ENCODE measurements around the gene SAP25. TPM values are rescaled to one million over a fixed set of nuclear protein-coding genes. Genes with fewer than 3 reads are reported as not detected.
"Not testable (repeated sequence)": the region's sequence is repeated elsewhere in the genome, so short reads cannot be mapped to it uniquely, and the experiment has no call there.

SAP25 gene
- total RNA-seq, 1 donor from 2014 or later, result not detected

- H3K4me1 ChIP-seq (ENCODE audit: control insufficient read depth in 3 of 3, insufficient read depth in 3 of 3, low read length in 3 of 3), result peaks cover 30 to 36% (median 33%) of the 10 kb centered on the region in 3 donors
- H3K9ac ChIP-seq (ENCODE audit: low read depth in 1 of 3, low read length in 3 of 3); H3K4me3 ChIP-seq (ENCODE audit: low read length in 3 of 3); H3K9me3 ChIP-seq (ENCODE audit: control insufficient read depth in 3 of 3, low read length in 3 of 3); H3K27me3 ChIP-seq (ENCODE audit: control insufficient read depth in 3 of 3, insufficient read depth in 3 of 3, low read length in 3 of 3): not testable (repeated sequence)
- H3K27ac ChIP-seq (ENCODE audit: low read depth, low read length), result peak overlapping the region; percentile 76
- peaks cover 9 to 16% (median 12%) of the 10 kb centered on the region in 3 donors for H3K36me3 ChIP-seq (ENCODE audit: control insufficient read depth in 3 of 3, insufficient read depth in 3 of 3, low read length in 3 of 3)
These were observed 25.3 kb downstream of the SAP25 start for GRCh38 chr7:100548446-100548845.

GRCh38 chr7:100547872-100548271 is 25.8 kb downstream of the SAP25 start:
- H3K4me1 ChIP-seq (ENCODE audit: control insufficient read depth in 3 of 3, insufficient read depth in 3 of 3, low read length in 3 of 3), result peaks cover 30 to 36% (median 33%) of the 10 kb centered on the region in 3 donors
- peak overlapping the region; percentile 76 for H3K27ac ChIP-seq (ENCODE audit: low read depth, low read length)
- no peaks in the 10 kb centered on the region for H3K27me3 ChIP-seq (ENCODE audit: control insufficient read depth in 3 of 3, insufficient read depth in 3 of 3, low read length in 3 of 3)
- no peak overlapping the region for H3K4me3 ChIP-seq (ENCODE audit: low read length in 3 of 3)
- no peak overlapping the region for H3K9ac ChIP-seq (ENCODE audit: low read depth in 1 of 3, low read length in 3 of 3)
- peaks cover 7 to 14% (median 7%) of the 10 kb centered on the region in 3 donors for H3K36me3 ChIP-seq (ENCODE audit: control insufficient read depth in 3 of 3, insufficient read depth in 3 of 3, low read length in 3 of 3)
- no peaks in the 10 kb centered on the region for H3K9me3 ChIP-seq (ENCODE audit: control insufficient read depth in 3 of 3, low read length in 3 of 3)

GRCh38 chr7:100546926-100547800 is 26.5 kb downstream of the SAP25 start:
- H3K9me3 ChIP-seq (ENCODE audit: control insufficient read depth in 3 of 3, low read length in 3 of 3), result no peaks in the 10 kb centered on the region
- H3K36me3 ChIP-seq (ENCODE audit: control insufficient read depth in 3 of 3, insufficient read depth in 3 of 3, low read length in 3 of 3), result peaks cover under 1 to 7% (median 3%) of the 10 kb centered on the region in 3 donors
- peak overlapping the region; percentile 76 for H3K27ac ChIP-seq (ENCODE audit: low read depth, low read length)
- peak overlapping the region in 1 of 3 donors; percentile 47 for H3K9ac ChIP-seq (ENCODE audit: low read depth in 1 of 3, low read length in 3 of 3)
- no peaks in the 10 kb centered on the region for H3K27me3 ChIP-seq (ENCODE audit: control insufficient read depth in 3 of 3, insufficient read depth in 3 of 3, low read length in 3 of 3)
- H3K4me1 ChIP-seq (ENCODE audit: control insufficient read depth in 3 of 3, insufficient read depth in 3 of 3, low read length in 3 of 3), result peaks cover 30 to 36% (median 33%) of the 10 kb centered on the region in 3 donors
- H3K4me3 ChIP-seq (ENCODE audit: low read length in 3 of 3), result no peak overlapping the region

GRCh38 chr7:100546129-100546925 is 27.4 kb downstream of the SAP25 start:
- Histone ChIP-seq H3K27me3 (ENCODE audit: control insufficient read depth in 3 of 3, insufficient read depth in 3 of 3, low read length in 3 of 3) (no peaks in the 10 kb centered on the region), H3K36me3 (ENCODE audit: control insufficient read depth in 3 of 3, insufficient read depth in 3 of 3, low read length in 3 of 3) (peaks cover 0 to 6% (median 3%) of the 10 kb centered on the region in 3 donors), H3K4me1 (ENCODE audit: control insufficient read depth in 3 of 3, insufficient read depth in 3 of 3, low read length in 3 of 3) (peaks cover 30 to 36% (median 33%) of the 10 kb centered on the region in 3 donors), H3K4me3 (ENCODE audit: low read length in 3 of 3) (no peak overlapping the region), H3K9me3 (ENCODE audit: control insufficient read depth in 3 of 3, low read length in 3 of 3) (no peaks in the 10 kb centered on the region), H3K9ac (ENCODE audit: low read depth in 1 of 3, low read length in 3 of 3) (peak overlapping the region in 2 of 3 donors; percentile 10 to 23), H3K27ac (ENCODE audit: low read depth, low read length) (peak overlapping the region; percentile 76)

GRCh38 chr7:100545360-100546128 is 28.2 kb downstream of the SAP25 start:
- H3K9me3 ChIP-seq (ENCODE audit: control insufficient read depth in 3 of 3, low read length in 3 of 3), result no peaks in the 10 kb centered on the region
- H3K4me1 ChIP-seq (ENCODE audit: control insufficient read depth in 3 of 3, insufficient read depth in 3 of 3, low read length in 3 of 3), result peaks cover 30 to 36% (median 33%) of the 10 kb centered on the region in 3 donors
- H3K4me3 ChIP-seq (ENCODE audit: low read length in 3 of 3), result peak overlapping the region in 1 of 3 donors; percentile 3
- H3K9ac ChIP-seq (ENCODE audit: low read depth in 1 of 3, low read length in 3 of 3), result peak overlapping the region in 2 of 3 donors; percentile 23 to 25
- peak overlapping the region; percentile 76 for H3K27ac ChIP-seq (ENCODE audit: low read depth, low read length)
- peaks cover 0 to 4% (median 3%) of the 10 kb centered on the region in 3 donors for H3K36me3 ChIP-seq (ENCODE audit: control insufficient read depth in 3 of 3, insufficient read depth in 3 of 3, low read length in 3 of 3)
- H3K27me3 ChIP-seq (ENCODE audit: control insufficient read depth in 3 of 3, insufficient read depth in 3 of 3, low read length in 3 of 3), result no peaks in the 10 kb centered on the region

GRCh38 chr7:100544967-100545359 is 28.7 kb downstream of the SAP25 start:
- peak overlapping the region; percentile 76 for H3K27ac ChIP-seq (ENCODE audit: low read depth, low read length)
- H3K9ac ChIP-seq (ENCODE audit: low read depth in 1 of 3, low read length in 3 of 3), result no peak overlapping the region
- H3K27me3 ChIP-seq (ENCODE audit: control insufficient read depth in 3 of 3, insufficient read depth in 3 of 3, low read length in 3 of 3), result no peaks in the 10 kb centered on the region
- H3K36me3 ChIP-seq (ENCODE audit: control insufficient read depth in 3 of 3, insufficient read depth in 3 of 3, low read length in 3 of 3), result no peaks in the 10 kb centered on the region
- H3K4me1 ChIP-seq (ENCODE audit: control insufficient read depth in 3 of 3, insufficient read depth in 3 of 3, low read length in 3 of 3), result peaks cover 34 to 40% (median 35%) of the 10 kb centered on the region in 3 donors
- no peaks in the 10 kb centered on the region for H3K9me3 ChIP-seq (ENCODE audit: control insufficient read depth in 3 of 3, low read length in 3 of 3)
- H3K4me3 ChIP-seq (ENCODE audit: low read length in 3 of 3), result no peak overlapping the region

GRCh38 chr7:100544386-100544785 is 29.3 kb downstream of the SAP25 start:
- no peaks in the 10 kb centered on the region for H3K27me3 ChIP-seq (ENCODE audit: control insufficient read depth in 3 of 3, insufficient read depth in 3 of 3, low read length in 3 of 3)
- peaks cover 38 to 45% (median 39%) of the 10 kb centered on the region in 3 donors for H3K4me1 ChIP-seq (ENCODE audit: control insufficient read depth in 3 of 3, insufficient read depth in 3 of 3, low read length in 3 of 3)
- no peaks in the 10 kb centered on the region for H3K9me3 ChIP-seq (ENCODE audit: control insufficient read depth in 3 of 3, low read length in 3 of 3)
- H3K27ac ChIP-seq (ENCODE audit: low read depth, low read length), result peak overlapping the region; percentile 19
- no peak overlapping the region for H3K4me3 ChIP-seq (ENCODE audit: low read length in 3 of 3)
- no peak overlapping the region for H3K9ac ChIP-seq (ENCODE audit: low read depth in 1 of 3, low read length in 3 of 3)
- no peaks in the 10 kb centered on the region for H3K36me3 ChIP-seq (ENCODE audit: control insufficient read depth in 3 of 3, insufficient read depth in 3 of 3, low read length in 3 of 3)

- no peaks in the 10 kb centered on the region for H3K9me3 ChIP-seq (ENCODE audit: control insufficient read depth in 3 of 3, low read length in 3 of 3)
- H3K36me3 ChIP-seq (ENCODE audit: control insufficient read depth in 3 of 3, insufficient read depth in 3 of 3, low read length in 3 of 3), result no peaks in the 10 kb centered on the region
- H3K27me3 ChIP-seq (ENCODE audit: control insufficient read depth in 3 of 3, insufficient read depth in 3 of 3, low read length in 3 of 3), result no peaks in the 10 kb centered on the region
- H3K4me3 ChIP-seq (ENCODE audit: low read length in 3 of 3), result no peak overlapping the region
- H3K4me1 ChIP-seq (ENCODE audit: control insufficient read depth in 3 of 3, insufficient read depth in 3 of 3, low read length in 3 of 3), result peaks cover 38 to 45% (median 40%) of the 10 kb centered on the region in 3 donors
- no peak overlapping the region for H3K9ac ChIP-seq (ENCODE audit: low read depth in 1 of 3, low read length in 3 of 3)
- no peak overlapping the region for H3K27ac ChIP-seq (ENCODE audit: low read depth, low read length)
These were observed 30.1 kb downstream of the SAP25 start for GRCh38 chr7:100543586-100543985.

- H3K27ac ChIP-seq (ENCODE audit: low read depth, low read length), result not testable (repeated sequence)
These were observed 32.4 kb downstream of the SAP25 start for GRCh38 chr7:100541309-100541708.

More at GRCh38 chr7:100541309-100541708, 32.4 kb downstream of the SAP25 start:
- H3K27me3 ChIP-seq (ENCODE audit: control insufficient read depth in 3 of 3, insufficient read depth in 3 of 3, low read length in 3 of 3); H3K9ac ChIP-seq (ENCODE audit: low read depth in 1 of 3, low read length in 3 of 3); H3K36me3 ChIP-seq (ENCODE audit: control insufficient read depth in 3 of 3, insufficient read depth in 3 of 3, low read length in 3 of 3); H3K9me3 ChIP-seq (ENCODE audit: control insufficient read depth in 3 of 3, low read length in 3 of 3); H3K4me3 ChIP-seq (ENCODE audit: low read length in 3 of 3): not testable (repeated sequence)
- peaks cover 28 to 34% (median 31%) of the 10 kb centered on the region in 3 donors for H3K4me1 ChIP-seq (ENCODE audit: control insufficient read depth in 3 of 3, insufficient read depth in 3 of 3, low read length in 3 of 3)
